ENCODE measurements around the gene KCNQ1OT1.

The KCNQ1OT1 gene

DNA sequence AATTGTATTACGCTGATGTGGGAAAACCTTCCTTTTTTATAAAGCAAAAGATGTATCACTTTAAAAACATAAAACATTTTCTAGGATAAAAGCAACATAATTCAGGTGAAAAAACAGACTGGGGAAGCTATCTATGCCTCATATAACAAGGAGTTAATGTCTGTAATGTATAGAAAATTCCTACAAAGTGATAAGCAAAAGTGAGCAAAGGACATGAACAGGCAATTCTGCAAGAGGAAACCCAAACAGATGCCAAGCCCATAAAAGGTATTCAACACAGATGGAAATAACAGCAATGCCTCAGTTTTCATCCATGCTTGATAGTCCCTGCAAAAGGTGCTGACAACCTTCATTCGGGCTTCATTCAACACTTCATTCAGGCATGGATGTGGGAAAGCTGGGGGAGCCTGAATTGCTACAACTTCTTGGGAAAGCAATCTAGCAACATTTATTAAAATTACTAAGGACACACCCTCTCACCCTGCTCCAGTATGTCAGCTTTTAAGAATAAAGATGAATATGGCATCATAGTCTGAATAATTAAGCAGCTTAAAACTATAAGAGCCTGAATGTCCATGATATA is 39.3 kb downstream of the KCNQ1OT1 start:
- Histone ChIP-seq H3K27me3 (ENCODE audit: insufficient read depth, low read length) (peaks cover 24% of the 10 kb centered on the region), H3K27ac (ENCODE audit: low read length) (no peak overlapping the region), H3K4me3 (ENCODE audit: low read length) (no peak overlapping the region), H3K9ac (ENCODE audit: low read depth, low read length) (no peak overlapping the region), H3K36me3 (ENCODE audit: insufficient read depth, low read depth, low read length) (no peaks in the 10 kb centered on the region), H3K9me3 (ENCODE audit: insufficient read depth, low read depth, low read length) (peaks cover 64% of the 10 kb centered on the region), H3K4me1 (ENCODE audit: insufficient read depth, low read length) (no peaks in the 10 kb centered on the region)

DNA sequence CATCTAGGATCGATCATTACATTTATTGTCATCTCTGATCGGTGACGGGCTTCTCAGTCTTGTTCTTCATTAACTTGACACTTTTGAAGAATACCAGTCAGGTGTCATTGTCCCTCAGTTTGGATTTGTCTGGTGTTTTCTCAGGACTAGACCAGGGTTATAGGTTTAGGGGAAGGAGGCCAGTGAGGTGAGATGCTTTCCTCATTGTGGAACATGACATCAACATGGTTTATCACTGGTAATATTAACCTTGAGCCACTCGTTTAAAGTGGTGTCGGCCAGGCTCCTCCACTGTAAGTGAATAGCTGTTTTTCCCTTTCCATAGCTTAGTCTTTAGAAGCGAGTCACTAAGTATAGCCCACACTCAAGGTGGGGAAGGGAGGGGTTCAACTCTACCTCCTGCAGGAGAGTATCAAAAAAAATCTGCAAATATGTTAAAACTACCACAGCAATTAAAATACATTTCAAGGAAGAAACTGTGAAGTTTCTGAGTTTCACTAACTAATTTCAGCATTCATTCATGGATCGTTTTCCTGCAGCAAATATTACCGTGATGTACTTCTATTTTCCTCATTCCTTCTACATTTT is 42.0 kb downstream of the KCNQ1OT1 start:
- no peaks in the 10 kb centered on the region for H3K36me3 ChIP-seq (ENCODE audit: insufficient read depth, low read depth, low read length)

DNA sequence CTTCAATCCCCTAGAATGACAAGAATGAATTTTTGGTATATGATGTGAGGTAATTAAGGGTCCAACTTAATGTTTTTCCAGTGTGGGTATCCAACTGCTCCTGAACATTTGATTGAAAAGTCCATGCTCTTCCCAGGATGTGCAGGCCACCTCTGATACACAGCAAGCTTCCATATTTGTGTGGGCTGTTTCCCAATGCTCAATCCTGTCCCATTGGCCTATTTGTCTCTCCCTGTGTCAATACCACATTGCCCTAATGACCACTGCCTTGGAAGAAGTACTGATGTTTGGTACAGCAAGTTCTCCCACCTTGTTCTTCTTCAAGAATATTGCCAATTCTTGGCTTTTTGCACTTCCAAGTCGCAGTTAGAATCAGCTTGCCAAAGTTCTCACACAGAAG is 42.9 kb downstream of the KCNQ1OT1 start:
- Histone ChIP-seq H3K9me3 (ENCODE audit: insufficient read depth, low read depth, low read length) (peaks cover 95% of the 10 kb centered on the region), H3K27me3 (ENCODE audit: insufficient read depth, low read length) (peaks cover 44% of the 10 kb centered on the region), H3K36me3 (ENCODE audit: insufficient read depth, low read depth, low read length) (no peaks in the 10 kb centered on the region), H3K4me1 (ENCODE audit: insufficient read depth, low read length) (no peaks in the 10 kb centered on the region), H3K27ac (ENCODE audit: low read length) (no peak overlapping the region), H3K9ac (ENCODE audit: low read depth, low read length) (no peak overlapping the region), H3K4me3 (ENCODE audit: low read length) (no peak overlapping the region)

More for the DNA sequence above, 42.0 kb downstream of the KCNQ1OT1 start:
- peaks cover 86% of the 10 kb centered on the region for H3K9me3 ChIP-seq (ENCODE audit: insufficient read depth, low read depth, low read length)
- no peak overlapping the region for H3K27ac ChIP-seq (ENCODE audit: low read length)
- H3K27me3 ChIP-seq (ENCODE audit: insufficient read depth, low read length) = peaks cover 35% of the 10 kb centered on the region
- no peak overlapping the region for H3K9ac ChIP-seq (ENCODE audit: low read depth, low read length)
- H3K4me3 ChIP-seq (ENCODE audit: low read length) = no peak overlapping the region
- no peaks in the 10 kb centered on the region for H3K4me1 ChIP-seq (ENCODE audit: insufficient read depth, low read length)

DNA sequence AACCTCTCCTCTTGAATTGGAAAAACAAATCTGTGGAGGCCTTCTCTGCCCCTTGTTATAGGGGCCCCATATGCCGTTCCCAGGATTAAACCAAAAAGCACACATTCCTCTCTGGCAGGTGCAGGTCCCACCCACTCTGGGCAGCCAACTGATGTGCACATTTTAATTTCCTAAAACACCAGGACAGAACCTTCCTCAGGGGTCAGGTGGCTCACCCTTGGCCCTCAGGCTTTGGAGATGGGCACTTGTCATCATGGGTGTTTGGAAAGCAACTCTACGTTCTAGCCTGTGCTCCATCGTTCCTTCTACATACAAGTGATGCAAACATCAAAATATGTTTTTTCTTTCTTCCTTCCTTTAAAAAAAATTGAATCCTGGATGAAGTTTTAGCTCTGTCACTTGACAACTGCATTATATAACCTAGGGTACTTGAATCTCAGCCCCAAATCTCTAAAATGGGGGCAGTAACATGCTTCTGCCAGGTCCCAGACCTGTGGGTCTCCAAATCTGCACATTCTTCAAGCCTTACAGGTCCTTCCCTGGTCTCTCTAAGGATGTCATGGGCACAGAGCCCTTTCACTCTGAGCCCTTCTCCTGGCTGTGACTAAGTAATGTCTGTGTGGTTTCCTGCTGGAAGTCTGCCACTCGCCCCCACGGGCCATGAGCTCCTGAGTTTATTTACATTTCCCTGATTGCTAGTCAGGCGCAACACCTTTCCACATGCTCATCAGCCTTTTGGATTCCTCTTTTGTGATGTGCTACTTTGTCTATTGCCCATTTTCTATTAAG is 43.8 kb downstream of the KCNQ1OT1 start:
- Histone ChIP-seq H3K9ac (ENCODE audit: low read depth, low read length) (no peak overlapping the region), H3K4me3 (ENCODE audit: low read length) (no peak overlapping the region), H3K27ac (ENCODE audit: low read length) (no peak overlapping the region), H3K27me3 (ENCODE audit: insufficient read depth, low read length) (peaks cover 52% of the 10 kb centered on the region), H3K36me3 (ENCODE audit: insufficient read depth, low read depth, low read length) (no peaks in the 10 kb centered on the region), H3K4me1 (ENCODE audit: insufficient read depth, low read length) (no peaks in the 10 kb centered on the region), H3K9me3 (ENCODE audit: insufficient read depth, low read depth, low read length) (peaks cover 98% of the 10 kb centered on the region)

DNA sequence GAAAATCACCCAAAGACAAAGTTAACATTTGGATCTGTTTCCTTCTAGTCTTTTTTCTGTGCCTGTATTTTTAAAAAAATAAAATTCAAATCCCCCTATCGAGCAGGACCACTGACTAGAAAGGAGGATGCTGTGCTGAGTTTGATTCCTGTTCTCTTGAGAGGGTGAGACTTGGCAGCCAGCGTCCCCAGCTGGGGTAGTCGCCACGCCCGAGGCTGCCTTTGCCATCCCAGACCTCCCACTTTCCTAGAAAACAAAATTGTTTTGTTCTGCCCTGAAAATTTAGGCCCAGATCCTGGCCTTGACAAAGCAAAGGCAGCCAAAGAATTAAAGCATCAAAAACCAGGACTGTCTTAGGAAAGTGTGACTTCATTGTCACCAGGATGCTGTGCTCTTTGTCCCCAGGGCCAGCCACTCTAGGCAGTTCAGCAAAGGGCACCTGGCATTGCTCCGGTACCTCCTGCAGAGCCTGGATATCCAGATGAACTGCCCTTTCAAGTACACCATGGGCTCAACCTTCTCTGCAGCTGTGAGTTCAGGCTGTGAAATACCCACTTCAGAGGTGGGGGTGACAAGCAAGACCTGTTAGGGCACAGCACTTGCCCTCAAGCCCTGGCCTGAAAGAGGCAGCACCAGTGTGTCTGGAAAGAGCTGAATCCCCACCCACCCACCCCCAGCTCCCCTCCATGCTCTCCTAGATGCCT is 44.6 kb downstream of the KCNQ1OT1 start:
- no peak overlapping the region for H3K27ac ChIP-seq (ENCODE audit: low read length)
- no peak overlapping the region for H3K4me3 ChIP-seq (ENCODE audit: low read length)
- H3K36me3 ChIP-seq (ENCODE audit: insufficient read depth, low read depth, low read length) = no peaks in the 10 kb centered on the region
- no peaks in the 10 kb centered on the region for H3K4me1 ChIP-seq (ENCODE audit: insufficient read depth, low read length)
- peaks cover 98% of the 10 kb centered on the region for H3K9me3 ChIP-seq (ENCODE audit: insufficient read depth, low read depth, low read length)
- no peak overlapping the region for H3K9ac ChIP-seq (ENCODE audit: low read depth, low read length)
- H3K27me3 ChIP-seq (ENCODE audit: insufficient read depth, low read length) = peaks cover 61% of the 10 kb centered on the region

DNA sequence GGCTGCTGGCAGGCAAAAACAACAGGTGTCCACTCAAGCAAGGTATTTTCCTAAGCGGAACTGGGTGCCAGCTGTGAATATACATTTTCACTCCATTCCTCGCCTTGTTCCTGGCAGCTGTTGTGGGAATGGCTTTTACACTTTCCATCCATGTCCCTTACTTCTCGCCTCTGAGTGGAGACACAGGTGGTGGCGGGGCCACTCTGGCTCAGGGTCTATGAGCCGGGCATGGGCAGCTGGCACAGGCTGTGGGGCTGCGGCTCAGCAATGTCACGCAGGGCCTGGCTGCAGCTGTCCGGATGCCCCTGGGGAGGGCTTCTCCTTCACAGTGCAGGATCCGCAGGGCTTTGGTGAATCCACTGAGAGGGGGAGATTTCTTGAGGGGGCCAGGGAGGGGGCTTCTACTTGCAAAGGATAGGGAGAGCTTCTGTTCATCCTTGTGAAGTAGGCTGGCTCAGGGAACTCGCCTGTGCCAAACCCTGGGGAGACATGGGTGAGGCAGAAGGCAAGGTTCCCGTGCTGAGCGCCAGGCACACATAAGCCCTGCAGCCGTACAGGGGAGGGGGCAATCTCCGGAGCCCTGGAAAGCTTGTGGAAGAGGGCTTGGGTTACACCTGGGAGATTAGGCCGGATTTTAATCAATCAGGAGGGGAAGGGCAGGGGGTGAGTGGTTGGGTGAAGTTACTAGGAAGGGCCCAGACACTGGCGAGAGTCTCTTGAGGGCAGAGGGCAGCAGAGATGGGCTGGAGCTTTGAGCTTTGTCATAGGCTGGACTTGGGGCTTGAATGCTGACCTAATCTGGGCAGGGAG is 45.7 kb downstream of the KCNQ1OT1 start:
- peaks cover 98% of the 10 kb centered on the region for H3K9me3 ChIP-seq (ENCODE audit: insufficient read depth, low read depth, low read length)
- H3K27me3 ChIP-seq (ENCODE audit: insufficient read depth, low read length) = peaks cover 70% of the 10 kb centered on the region
- no peak overlapping the region for H3K27ac ChIP-seq (ENCODE audit: low read length)
- no peaks in the 10 kb centered on the region for H3K4me1 ChIP-seq (ENCODE audit: insufficient read depth, low read length)
- no peak overlapping the region for H3K9ac ChIP-seq (ENCODE audit: low read depth, low read length)
- H3K36me3 ChIP-seq (ENCODE audit: insufficient read depth, low read depth, low read length) = no peaks in the 10 kb centered on the region
- H3K4me3 ChIP-seq (ENCODE audit: low read length) = no peak overlapping the region

DNA sequence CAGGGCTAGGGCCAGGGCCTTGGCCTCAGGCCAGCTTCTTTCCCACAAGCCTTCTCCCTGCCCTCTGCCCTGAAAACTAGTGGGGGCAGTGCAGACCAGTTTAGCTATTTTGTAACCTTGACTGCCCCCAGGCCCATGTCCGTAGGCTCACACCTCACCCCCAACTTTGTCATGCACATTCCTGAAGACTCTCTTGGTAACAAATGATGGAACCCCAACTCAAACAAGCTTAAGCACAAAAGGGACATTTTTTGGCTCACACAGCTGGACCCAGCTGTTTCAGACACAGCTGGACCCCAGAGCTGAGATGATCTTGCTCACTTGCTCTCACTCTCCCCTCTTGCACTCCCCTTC is 46.6 kb downstream of the KCNQ1OT1 start:
- H3K9me3 ChIP-seq (ENCODE audit: insufficient read depth, low read depth, low read length) = peaks cover 98% of the 10 kb centered on the region
- no peak overlapping the region for H3K9ac ChIP-seq (ENCODE audit: low read depth, low read length)
- H3K36me3 ChIP-seq (ENCODE audit: insufficient read depth, low read depth, low read length) = no peaks in the 10 kb centered on the region
- no peak overlapping the region for H3K4me3 ChIP-seq (ENCODE audit: low read length)
- no peaks in the 10 kb centered on the region for H3K4me1 ChIP-seq (ENCODE audit: insufficient read depth, low read length)
- peaks cover 73% of the 10 kb centered on the region for H3K27me3 ChIP-seq (ENCODE audit: insufficient read depth, low read length)
- H3K27ac ChIP-seq (ENCODE audit: low read length) = no peak overlapping the region

DNA sequence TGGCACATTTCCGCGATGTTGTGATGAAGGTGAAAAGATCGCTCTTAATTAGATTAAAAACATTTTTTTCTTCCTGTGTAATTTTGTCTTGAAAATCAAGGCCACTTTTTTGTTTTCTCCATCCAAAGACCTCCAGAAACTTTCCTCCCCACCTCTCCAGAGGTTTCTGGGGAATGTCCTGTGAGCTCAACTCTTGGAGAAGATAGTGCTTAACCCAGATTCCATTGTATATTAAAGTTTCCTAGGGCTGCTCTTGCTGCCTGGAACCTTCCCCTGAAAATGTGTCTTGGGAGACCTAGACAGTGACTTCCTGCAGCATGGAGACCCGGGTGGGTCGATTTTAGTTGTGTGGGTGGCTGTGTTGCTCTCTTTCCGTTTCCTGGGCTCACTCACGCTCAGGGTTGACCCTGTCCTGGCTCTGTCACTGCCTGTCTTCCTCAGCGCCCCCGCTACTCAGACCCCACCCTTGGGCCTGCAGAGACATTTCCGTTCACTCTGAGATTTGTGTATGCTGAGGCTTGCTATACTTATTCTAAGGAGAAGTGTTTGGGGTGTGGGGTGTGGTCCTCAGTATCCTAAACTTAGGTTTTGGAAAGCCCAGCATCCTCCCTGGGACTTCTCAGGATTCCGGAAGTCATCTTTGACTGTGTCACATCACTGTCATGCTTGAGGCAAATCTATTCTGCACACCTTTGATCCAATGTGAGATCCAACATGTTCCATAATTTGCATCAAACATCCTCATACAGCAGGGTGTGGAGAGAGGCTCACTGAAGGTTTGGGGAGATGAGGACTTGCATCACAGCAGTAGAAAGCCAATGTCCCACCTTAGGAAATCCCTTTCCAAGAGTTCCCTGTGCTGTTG is 47.2 kb downstream of the KCNQ1OT1 start:
- Histone ChIP-seq H3K4me1 (ENCODE audit: insufficient read depth, low read length) (no peaks in the 10 kb centered on the region), H3K27ac (ENCODE audit: low read length) (no peak overlapping the region), H3K9ac (ENCODE audit: low read depth, low read length) (no peak overlapping the region), H3K36me3 (ENCODE audit: insufficient read depth, low read depth, low read length) (no peaks in the 10 kb centered on the region), H3K27me3 (ENCODE audit: insufficient read depth, low read length) (peaks cover 70% of the 10 kb centered on the region), H3K4me3 (ENCODE audit: low read length) (no peak overlapping the region), H3K9me3 (ENCODE audit: insufficient read depth, low read depth, low read length) (peaks cover 98% of the 10 kb centered on the region)

DNA sequence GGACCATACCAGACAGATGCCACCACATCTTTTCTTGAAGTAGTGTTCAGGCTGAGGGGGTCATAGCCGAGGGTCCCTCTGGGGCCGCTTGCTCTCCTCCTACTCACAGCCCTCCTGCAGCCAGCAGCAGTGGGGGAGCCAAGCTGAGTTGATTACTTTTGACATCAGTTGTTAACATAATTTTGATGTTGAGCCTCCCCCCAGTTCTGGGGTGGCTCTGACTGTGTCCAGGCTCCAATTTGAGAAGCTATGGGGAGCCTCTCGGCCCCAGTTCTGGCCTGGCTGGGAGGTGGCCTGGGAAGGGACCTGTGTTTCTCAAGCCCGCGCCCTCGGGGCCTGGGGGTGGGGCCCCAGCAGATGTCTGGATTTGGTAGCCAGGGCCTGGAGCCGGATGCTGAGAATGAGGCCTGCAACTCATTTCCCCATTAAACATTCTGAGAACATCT is 47.9 kb downstream of the KCNQ1OT1 start:
- H3K36me3 ChIP-seq (ENCODE audit: insufficient read depth, low read depth, low read length) = no peaks in the 10 kb centered on the region
- H3K9me3 ChIP-seq (ENCODE audit: insufficient read depth, low read depth, low read length) = peaks cover 98% of the 10 kb centered on the region
- no peak overlapping the region for H3K27ac ChIP-seq (ENCODE audit: low read length)
- H3K4me3 ChIP-seq (ENCODE audit: low read length) = no peak overlapping the region
- no peaks in the 10 kb centered on the region for H3K4me1 ChIP-seq (ENCODE audit: insufficient read depth, low read length)
- H3K27me3 ChIP-seq (ENCODE audit: insufficient read depth, low read length) = peaks cover 69% of the 10 kb centered on the region
- no peak overlapping the region for H3K9ac ChIP-seq (ENCODE audit: low read depth, low read length)

DNA sequence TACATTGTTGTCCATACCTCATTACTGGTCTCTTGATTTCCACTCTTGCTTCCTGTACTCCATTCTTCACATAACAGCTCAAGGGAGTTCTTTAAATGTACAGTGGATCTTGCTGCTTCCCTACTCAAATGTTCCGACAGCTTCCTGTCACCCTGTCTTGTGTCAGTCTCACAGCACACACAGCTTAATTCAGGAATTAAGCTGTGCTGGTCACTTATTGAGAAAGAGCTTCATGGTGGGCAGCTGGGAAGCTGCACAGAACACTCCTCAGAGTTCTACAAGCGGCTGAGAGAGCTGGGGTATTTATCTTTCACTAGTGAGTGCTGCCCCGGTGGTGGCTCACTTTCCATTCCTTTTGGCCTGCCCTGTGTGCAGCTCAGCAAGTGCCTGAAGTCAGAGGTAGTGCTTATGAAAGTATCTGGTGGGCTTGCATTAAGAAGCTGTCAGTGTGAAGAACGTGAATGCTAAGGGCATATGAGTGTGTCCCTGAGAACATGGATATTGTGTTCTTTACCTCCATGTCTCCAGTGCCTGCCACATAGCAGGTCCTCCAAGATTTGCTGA is 48.7 kb downstream of the KCNQ1OT1 start:
- Histone ChIP-seq H3K36me3 (ENCODE audit: insufficient read depth, low read depth, low read length) (no peaks in the 10 kb centered on the region), H3K9me3 (ENCODE audit: insufficient read depth, low read depth, low read length) (peaks cover 98% of the 10 kb centered on the region)

More for the DNA sequence above, 48.7 kb downstream of the KCNQ1OT1 start:
- Histone ChIP-seq H3K27me3 (ENCODE audit: insufficient read depth, low read length) (peaks cover 68% of the 10 kb centered on the region), H3K4me3 (ENCODE audit: low read length) (no peak overlapping the region), H3K27ac (ENCODE audit: low read length) (no peak overlapping the region), H3K9ac (ENCODE audit: low read depth, low read length) (no peak overlapping the region), H3K4me1 (ENCODE audit: insufficient read depth, low read length) (no peaks in the 10 kb centered on the region)
